HT-29 (cell line): ENCODE results near the gene TP53RK. TPM values are rescaled to one million over a fixed set of nuclear protein-coding genes. Genes with fewer than 3 reads are reported as not detected.

Source experiments
- DNase-seq: peaks from one replicate; pipeline ENCODE4 v3.0.0-alpha.2; 2015; ENCODE audit warnings: low spot score
- total RNA-seq: library from RNA; depleted of rRNA; stranded (reverse); fragments of >200 nt; shearing (Covaris generic); gene quantifications from 2 replicates; pipeline ENCODE4 v1.2.3, GENCODE V29; 2014; rRNA removed

Gene TP53RK
- total RNA-seq, 1 experiment from 2014 or later, result 40.2 TPM

- no peak for DNase-seq
These were observed 48.5 kb downstream of the TP53RK start for GRCh38 chr20:46640536-46641311.

GRCh38 chr20:46640044-46640443 lies 49.2 kb downstream of the TP53RK start:
- DNase-seq, result no peak

- DNase-seq, result no peak
These were observed 49.7 kb downstream of the TP53RK start for GRCh38 chr20:46639587-46639986.

GRCh38 chr20:46638898-46639274 lies 50.4 kb downstream of the TP53RK start:
- no peak for DNase-seq

- DNase-seq, result no peak
These were observed 50.9 kb downstream of the TP53RK start for GRCh38 chr20:46638134-46638897.

GRCh38 chr20:46637427-46638133 lies 51.7 kb downstream of the TP53RK start:
- DNase-seq, result no peak

- no peak for DNase-seq
These were observed 52.2 kb downstream of the TP53RK start for GRCh38 chr20:46637020-46637419.

GRCh38 chr20:46636514-46636913 lies 52.7 kb downstream of the TP53RK start:
- no peak for DNase-seq

GRCh38 chr20:46635514-46636136 lies 53.6 kb downstream of the TP53RK start:
- no peak for DNase-seq

- DNase-seq, result no peak
These were observed 54.7 kb downstream of the TP53RK start for GRCh38 chr20:46634528-46634927.

Other genes starting within 250 kb of the TP53RK start
- 1.5 and 1.7 TPM in 2 replicates for gene ZNF334, start 175.9 kb downstream of the TP53RK start, total RNA-seq
- not detected in 2 replicates for gene OCSTAMP, start 138.8 kb downstream of the TP53RK start, total RNA-seq
- not detected in 2 replicates for gene SLC13A3, start 38.0 kb downstream of the TP53RK start, total RNA-seq
- gene SLC2A10, start 20.2 kb upstream of the TP53RK start, total RNA-seq, result 1.5 and 3.5 TPM in 2 replicates
- gene EYA2, start 205.4 kb upstream of the TP53RK start, total RNA-seq, result not detected in 2 replicates